HG03045 (cell line): Measurements from ENCODE around the gene TMEM178B.
"Not testable (repeated sequence)": the region's sequence is repeated elsewhere in the genome, so short reads cannot be mapped to it uniquely, and the experiment has no call there.

Experiments
- ATAC-seq: cut with Tn5 transposase; IDR thresholded peaks from one replicate; pipeline ENCODE4 v1.9.1; 2021; ENCODE audit warnings: mild to moderate bottlenecking, moderate library complexity; ENCODE audit not compliant: unreplicated experiment

Gene TMEM178B

DNA sequence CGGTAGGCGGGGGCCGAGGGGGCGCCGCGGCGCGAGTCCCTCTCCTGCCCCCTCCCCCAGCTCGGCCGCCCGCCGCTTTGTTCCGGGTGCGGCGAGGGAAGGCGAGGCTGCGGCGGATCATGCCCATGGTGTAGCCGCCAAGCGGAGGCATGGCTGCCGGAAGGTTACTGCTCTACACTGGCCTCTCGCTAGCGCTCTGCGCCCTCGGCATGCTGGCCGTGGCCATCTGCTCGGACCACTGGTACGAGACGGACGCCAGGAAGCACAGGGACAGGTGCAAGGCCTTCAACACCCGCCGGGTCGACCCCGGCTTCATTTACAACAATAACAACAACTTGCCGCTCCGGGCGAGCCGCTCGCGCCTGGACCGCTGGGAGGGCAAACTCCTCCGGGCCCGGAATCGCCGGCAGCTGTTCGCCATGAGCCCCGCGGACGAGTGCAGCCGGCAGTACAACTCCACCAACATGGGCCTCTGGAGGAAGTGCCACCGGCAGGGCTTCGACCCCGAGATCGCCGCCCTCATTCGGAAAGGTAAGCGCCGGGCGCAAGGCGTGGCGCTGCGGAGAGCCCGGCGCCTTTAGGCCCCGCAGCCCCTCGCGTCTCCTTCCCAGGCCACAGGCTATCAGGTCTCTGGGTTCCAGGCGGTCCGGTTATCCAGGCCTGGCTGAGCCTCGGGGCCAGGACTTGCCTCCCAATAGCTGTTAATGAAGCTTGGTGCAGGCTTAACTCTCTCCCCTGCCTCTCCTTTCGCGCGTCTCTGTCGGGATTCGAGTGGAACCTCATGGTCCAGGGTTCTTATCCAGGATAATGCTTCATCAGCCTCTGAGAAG, 513 bp downstream of the TMEM178B start:
- no peak for ATAC-seq

DNA sequence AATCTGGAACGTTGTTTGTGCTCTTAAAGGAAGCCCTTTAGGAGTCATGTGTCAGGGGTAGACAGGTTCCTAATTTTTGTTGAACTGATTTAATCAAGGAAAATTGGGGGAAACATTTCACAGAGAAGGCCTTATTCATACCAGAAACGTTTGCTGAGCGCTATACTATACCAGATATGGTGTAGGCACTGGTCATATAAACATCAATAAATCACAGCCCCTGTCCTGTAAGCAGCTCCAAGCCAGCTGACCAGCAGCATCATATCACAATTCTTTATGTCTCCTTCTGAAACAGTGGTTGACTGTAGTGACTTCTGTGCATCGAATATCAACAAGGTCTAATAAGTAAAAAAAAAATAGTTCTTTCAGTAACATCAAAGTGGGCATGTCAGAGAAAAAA, 1.1 kb downstream of the TMEM178B start:
- ATAC-seq: no peak

DNA sequence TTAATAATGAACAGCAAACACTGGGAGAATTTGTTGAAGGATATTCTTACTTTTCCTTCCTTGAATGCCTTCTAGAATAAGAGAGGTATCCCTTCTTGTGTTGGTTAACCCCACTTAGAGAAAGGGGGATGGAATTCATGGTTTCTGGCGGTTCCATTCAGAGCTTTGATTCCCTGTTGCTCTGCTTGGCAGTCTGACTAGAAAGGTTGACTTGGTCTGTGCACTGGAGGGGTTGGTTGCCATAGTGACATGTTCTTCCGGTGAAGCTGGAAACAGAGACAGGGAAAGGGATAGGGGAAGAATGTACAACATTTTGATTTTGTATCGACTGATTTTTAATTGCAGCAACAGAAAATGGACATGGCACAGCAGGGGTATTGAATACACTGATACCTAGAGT, 2.5 kb downstream of the TMEM178B start:
- ATAC-seq: no peak

DNA sequence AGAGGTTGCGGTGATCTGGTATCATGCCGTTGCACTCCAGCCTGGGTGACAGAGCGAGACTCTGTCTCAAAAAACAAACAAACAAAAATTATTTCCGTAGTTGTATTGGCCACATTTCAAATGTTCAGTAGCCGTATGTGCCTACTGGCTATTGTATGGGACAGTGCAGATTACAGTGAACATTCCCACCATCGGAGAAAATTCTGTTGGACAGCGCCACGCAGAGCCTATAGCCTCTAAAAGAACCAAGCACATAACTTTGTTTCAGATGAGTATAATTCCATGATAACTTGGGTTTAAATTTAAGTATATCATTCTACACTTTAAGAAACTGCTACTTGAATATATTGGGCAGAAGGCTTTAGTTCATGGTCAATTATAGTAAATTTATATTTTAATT, 5.4 kb downstream of the TMEM178B start:
- no peak for ATAC-seq

DNA sequence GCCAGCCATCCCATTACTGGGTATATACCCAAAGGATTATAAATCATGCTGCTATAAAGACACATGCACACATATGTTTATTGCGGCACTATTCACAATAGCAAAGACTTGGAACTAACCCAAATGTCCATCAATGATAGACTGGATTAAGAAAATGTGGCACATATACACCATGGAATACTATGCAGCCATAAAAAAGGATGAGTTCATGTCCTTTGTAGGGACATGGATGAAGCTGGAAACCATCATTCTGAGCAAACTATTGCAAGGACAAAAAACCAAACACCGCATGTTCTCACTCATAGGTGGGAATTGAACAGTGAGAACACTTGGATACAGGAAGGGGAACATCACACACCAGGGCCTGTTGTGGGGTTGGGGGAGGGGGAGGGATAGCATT, 15.6 kb downstream of the TMEM178B start:
- ATAC-seq: not testable (repeated sequence)

DNA sequence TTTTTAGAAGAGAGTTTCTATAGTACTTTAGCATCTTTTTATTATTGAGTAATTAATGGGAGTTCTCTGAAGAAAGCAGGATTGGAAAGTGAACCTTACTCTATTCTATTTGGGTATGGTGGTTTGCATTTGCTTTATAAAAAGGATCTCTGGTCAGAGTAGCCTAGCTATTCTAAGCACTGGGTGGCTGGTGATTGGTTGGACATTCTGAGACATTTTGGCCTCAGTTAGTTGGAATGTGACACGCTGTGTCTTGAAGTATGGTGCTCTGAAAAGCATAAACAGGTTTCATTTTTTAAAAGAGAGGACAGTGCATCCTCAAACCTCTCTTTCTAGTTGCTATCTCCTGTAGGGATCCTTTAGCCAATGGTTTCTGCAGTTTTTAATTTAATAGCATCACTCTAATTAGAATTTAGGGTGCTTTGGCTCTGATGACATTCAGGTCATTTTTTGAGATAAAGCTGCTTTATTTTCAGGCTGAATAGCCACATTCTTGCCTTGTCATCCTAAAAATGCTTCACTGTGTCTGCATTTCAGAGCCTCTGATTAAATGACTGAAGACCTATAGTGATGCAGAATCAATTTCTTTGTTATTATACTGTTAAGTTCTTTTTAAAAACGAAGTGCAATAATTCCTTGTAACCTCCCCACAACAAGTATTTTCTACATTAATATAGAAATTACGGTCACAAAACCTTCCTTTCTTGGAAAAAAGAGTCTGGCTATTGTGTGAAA, 20.6 kb downstream of the TMEM178B start:
- no peak for ATAC-seq

DNA sequence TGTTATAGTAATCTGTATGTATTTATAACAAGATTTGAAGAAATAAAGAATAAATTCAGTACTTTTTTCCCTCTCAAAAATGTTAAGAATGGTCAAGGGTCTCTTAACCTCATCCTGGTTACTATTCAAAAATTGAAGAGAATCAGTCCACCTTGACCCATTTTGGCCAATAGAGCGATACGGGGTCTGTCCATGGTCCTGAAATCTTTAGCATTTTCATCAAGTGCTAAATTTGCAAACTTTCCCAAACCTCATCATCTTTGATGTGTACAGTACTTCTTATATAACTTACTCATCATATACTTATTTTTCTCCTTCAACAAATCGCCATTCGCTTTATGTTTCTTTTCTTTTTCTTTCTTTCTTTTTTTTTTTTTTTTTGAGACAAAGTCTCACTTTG, 23.6 kb downstream of the TMEM178B start:
- ATAC-seq: no peak

DNA sequence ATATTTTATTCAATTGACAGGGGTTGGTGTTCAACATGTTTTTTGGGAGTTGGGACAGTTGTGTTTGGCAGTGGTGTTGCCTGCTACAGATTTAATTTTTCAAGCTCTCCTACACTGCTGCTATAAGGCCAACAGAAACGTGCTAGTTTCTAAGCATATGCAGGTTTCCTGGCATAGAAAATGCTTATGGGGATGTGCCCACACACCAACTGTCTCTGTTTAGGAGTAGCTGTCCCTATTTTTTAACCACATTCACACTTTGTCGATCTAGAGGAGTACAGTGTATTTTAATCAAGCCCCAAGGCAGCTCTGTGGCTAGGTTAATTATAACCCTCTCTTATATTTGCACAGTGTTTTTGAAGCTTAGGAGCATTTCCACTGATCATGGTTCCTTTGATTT, 28.6 kb downstream of the TMEM178B start:
- ATAC-seq: no peak

DNA sequence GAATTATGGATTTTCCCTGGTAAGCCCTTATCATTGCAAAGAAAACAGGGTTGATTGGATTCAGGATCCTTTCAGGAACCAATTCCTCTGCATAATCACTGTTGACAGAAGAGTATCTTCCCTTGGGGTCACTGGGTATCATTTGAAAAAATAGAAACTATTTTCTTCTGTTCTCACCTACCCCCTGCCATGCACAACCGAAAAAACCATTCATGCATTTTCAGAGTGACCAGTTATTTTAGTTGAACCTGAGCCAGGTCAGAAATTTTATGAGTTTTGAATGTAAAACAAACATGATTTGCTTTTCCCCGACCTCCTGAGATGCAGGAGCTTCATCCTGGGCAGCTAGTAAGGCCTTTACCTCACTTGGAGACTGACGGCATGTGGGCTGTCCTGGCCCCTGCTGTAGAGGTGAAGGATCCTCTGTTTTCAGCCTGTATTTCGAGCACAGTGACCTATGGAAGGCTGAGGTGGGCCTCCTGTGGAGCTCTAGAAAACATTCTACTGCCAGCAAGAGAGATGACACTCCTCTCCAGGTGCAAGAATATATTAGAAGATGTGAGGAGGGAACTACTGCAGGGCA, 30.1 kb downstream of the TMEM178B start:
- no peak for ATAC-seq

DNA sequence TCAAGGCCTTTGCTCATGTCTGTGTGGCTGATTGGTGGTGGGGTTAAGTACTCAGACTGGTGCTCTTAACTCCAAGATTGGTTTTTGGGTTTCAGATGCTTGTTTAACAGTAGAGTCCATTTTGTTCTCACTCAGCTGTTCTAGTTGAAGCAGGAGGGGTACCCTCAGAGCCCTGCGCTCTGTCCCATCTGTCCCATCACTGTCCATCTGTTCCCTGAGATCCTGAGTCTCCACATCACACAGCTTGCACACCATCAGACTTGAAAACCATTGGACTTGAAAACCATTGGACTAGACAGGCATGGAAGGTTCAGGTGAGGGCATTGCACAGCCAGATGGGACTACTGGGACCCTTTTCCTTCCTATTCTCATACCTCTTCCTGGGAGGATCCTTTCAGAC, 39.3 kb downstream of the TMEM178B start:
- ATAC-seq: no peak

DNA sequence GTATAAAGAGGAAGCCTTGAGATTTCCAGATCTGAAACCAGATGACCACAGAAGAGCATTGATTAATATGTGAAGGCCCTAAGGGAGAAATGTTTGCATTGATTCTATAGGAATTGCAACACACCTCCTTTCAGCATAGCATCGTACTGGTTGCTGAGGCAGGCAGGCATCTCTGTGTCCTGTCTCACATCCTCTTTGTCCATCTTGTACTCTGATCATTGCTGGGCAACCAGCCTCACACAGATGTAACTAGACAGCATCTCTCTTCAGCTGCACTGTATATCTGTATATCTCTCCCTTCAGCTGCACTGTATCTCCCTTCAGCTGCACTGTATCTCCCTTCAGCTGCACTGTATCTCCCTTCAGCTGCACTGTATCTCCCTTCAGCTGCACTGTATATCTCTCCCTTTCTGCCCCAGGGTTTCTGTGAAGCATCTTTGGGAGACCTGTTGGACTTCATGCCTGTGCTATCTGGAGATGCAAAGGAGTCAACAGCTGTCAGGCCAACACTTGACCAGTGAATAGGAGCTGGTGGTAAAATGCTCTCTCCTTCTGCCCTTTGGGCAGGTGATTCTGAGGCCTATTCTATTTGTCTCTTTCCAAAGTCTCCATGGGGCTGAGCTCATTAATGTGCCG, 40.3 kb downstream of the TMEM178B start:
- ATAC-seq: no peak

DNA sequence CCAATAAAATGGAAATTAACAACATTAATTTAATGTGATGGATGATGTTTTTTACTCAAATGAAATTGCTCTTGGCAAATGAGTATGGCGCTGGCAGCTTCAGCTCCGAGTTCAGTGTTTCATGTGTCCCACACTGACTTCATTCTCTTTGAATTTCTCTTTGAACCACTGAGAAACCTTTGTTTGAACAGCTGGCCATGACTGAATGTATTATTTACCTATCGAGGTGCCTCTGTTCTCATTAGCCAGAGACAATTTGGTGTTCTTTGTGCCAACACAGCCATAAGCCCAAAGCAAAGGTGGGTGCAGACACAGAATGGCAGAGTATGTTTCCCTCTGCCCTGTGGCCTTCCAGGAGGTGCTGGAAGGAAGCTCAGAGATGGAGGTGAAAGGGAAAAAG, 42.1 kb downstream of the TMEM178B start:
- ATAC-seq: no peak

DNA sequence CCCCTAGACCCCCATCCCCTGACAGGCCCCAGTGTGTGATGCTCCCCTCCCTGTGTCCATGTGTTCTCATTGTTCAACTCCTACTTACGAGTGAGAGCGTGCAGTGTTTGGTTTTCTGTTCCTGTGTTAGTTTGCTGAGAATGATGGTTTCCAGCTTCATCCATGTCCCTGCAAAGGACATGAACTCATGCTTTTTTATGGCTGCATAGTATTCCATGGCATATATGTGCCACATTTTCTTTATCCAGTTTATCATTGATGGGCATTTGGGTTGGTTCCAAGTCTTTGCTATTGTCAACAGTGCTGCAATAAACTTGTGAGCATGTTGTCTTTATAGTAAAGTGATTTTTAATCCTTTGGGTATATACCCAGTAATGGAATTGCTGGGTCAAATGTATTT, 42.8 kb downstream of the TMEM178B start:
- not testable (repeated sequence) for ATAC-seq

DNA sequence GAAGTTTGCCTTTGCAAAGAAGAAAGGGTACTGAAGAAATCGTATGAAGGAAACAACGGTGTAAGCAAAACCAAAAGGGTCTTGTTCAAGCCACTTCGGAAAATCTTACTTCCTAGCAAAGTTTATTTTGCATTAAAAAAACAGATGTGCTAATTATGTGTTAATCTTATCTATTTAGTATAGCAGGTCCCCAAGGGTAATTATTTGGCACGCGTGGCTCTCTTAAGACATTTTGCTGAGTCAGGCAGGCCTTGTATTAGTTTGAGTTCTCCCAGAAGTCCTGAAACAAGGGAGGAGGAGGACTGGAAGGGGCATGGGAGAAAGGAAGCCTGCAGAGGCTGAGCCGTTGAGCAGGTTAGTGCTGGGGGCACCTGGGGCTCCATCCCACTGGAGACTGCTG, 44.9 kb downstream of the TMEM178B start:
- ATAC-seq: no peak

DNA sequence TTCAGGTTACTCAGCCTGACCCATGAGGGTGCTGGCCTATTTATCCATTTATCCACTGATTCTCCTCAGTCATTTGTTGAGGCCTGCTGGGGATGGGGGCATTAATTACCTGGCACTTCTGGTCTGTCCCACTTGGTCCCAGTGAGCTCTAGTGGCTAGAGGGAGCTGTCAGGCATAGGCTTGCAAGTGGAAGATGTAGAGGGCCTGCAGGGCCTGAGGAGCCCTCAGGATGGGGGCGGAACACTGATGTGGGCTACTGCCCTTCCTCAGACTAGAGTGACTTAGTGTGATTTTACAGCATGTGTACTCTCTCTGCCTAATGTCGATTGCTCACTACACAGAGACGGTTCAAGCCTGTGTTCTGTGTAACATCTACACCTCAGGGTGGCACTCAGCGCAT, 45.3 kb downstream of the TMEM178B start:
- ATAC-seq: no peak

DNA sequence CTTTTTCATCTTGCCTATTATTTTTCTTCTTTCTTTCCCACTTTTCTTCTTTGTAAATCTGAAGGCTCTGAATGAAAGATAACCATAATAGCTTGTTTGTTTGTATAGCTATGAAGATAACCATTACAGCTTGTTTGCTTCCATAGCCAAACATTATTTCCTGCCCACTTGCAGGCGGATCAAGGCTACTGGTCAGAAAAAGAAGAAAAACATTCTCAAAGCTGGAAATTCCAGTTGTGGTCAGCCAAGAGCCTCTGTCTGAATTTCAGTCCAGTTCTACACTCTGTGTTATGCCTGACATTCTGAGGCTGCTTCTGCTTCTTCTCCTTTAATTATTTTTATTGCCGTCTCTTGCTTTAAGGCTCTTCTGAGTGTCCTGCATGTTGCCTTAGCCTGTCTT, 48.9 kb downstream of the TMEM178B start:
- no peak for ATAC-seq

DNA sequence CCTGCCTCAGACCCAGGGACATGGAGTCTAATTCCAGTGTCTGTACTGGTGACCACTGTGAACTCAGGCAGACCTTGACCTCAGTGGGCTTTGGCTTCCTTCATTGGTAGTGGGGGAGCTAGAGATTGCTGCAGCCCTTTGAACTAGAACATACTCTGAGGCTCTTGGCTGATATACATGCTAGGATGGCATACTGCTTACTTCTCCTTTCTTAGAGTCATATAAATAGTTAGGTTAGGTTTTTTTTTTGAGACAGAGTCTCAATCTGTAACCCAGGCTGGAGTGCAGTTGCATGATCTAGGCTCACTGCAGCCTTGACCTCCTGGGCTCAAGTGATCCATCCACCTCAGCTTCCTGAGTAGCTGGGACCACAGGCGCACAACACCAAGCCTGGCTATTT, 49.7 kb downstream of the TMEM178B start:
- ATAC-seq: no peak

DNA sequence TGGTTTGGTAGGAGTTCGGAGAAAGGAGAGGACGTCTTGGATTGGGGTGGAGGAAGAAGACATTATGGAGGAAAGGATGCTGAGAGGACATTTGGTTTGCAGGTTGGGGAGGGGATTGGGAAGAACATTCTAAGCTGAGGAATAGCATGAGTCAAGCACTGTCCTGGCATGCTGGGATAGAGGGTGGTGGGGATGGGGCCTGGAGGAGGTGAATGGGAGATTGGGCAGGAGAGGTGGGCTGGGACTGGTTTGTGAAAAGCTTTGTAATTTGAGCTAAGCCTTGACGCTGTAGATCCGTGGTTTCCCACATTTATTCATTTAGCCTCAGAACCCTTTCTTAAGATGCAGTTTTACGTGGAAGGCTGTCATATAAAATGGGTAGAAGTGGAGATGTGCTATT, 52.2 kb downstream of the TMEM178B start:
- no peak for ATAC-seq

DNA sequence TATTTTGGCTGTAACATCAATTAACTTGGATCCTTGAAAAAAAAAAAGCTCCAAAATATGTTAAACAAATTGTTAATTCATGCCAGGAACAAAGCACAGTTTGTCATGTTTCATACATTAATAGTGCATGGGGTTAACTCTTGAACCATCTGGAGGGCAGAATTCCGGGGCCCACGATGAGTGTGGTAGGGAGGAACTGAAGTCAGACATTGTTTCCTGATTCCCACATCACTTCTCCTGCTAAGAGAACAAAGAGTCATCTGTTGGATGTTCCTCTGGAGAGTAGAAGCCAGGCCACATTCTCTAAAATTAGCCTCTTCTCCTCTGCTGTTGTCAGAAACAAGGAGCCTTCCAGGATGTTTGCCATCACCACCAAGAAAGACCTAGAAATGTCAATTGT, 54.6 kb downstream of the TMEM178B start:
- no peak for ATAC-seq

DNA sequence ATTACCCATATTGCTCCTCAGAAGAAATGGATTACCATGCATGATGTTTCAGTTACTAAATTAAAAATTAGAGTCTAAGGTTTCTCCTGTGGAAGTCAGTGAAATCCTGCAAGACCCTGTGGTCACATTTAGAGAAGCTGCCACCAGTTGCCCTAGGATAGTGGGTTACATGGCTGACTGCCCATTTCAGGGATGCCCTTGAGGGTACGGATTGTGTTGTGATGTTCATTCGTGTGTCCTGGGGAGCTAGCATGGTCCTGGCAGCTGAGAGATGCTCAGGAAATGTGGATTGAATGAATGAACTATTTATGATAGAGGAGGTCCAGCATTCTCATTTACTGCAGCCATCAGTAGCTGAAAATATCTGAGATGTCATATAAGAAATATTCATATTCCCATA, 55.1 kb downstream of the TMEM178B start:
- ATAC-seq: no peak

DNA sequence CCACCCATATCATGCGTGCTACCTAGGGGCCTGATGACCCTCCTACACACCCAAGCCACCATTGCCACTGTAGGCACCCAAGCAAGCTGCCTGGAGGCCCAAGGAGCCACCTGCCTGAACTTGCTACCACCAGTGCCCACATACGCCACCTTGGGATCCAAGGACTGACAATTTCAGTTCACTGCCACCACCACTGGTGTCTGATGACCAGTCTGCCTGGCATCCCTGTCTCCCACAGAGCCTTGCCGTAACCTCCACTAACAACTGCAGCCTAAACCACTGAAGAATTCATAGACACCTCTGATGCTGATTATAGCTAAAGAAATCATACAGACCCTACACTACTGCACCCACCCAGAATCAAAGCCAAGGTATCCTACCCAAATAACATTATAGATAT, 58.8 kb downstream of the TMEM178B start:
- ATAC-seq: no peak

DNA sequence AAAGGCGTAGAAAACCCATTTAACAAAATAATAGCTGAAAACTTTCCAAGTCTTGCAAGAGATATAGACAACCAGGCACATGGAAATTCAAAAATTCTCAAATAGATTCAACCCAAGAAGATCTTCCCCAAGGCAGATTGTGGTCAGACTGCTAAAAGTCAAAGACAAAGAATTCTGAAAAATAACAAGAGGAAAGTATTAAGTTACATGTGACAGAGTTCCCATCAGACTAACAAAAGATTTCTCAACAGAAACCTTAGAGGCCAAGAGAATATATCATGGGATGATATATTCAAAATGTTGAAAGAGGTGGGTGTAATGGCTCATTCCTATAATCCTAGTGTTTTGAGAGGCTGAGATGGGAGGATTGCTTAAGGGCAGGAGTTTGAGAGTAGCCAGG, 59.8 kb downstream of the TMEM178B start:
- ATAC-seq: no peak
